Lung (tissue), 12 donors: Measurements from ENCODE around the gene ACE2. TPM values are rescaled to one million over a fixed set of nuclear protein-coding genes. Genes with fewer than 3 reads are reported as not detected.
A peak's percentile ranks its signal among the peaks of the same experiment; 100 is the strongest.

ENCODE experiments used
- ATAC-seq: fragments of 200-7000 bp; cut with Tn5 transposase; one replicate; pipeline ENCODE4 v1.9.1; 2020; ENCODE audit warnings: moderate number of reproducible peaks; ENCODE audit not compliant: insufficient read depth, low FRiP score
- DNase-seq, 3 donors: peaks; one replicate each; pipeline ENCODE4 v3.0.0-alpha.2; 2013 to 2017
- H3K27ac ChIP-seq, 2 donors: one replicate each; pipeline ENCODE4 v1.5.1; 2013; ENCODE audit warnings: mild to moderate bottlenecking in 2 of 2, moderate library complexity in 2 of 2, control low read depth in 1 of 2, inconsistent platforms in 1 of 2, low read depth in 1 of 2, low read length in 1 of 2
- H3K27me3 ChIP-seq, 3 donors: one replicate each; pipeline ENCODE4 v1.5.1; 2013; ENCODE audit warnings: low read length in 2 of 3; ENCODE audit not compliant: control insufficient read depth in 3 of 3, insufficient read depth in 3 of 3
- H3K36me3 ChIP-seq, 4 donors: one replicate each; pipeline ENCODE4 v1.5.1; 2013; ENCODE audit warnings: low read length in 4 of 4, mild to moderate bottlenecking in 1 of 4, moderate library complexity in 1 of 4; ENCODE audit not compliant: control insufficient read depth in 4 of 4, insufficient read depth in 4 of 4
- H3K4me1 ChIP-seq, 5 donors: one replicate each; pipeline ENCODE4 v1.5.1; 2013; ENCODE audit warnings: low read length in 5 of 5, mild to moderate bottlenecking in 2 of 5, moderate library complexity in 1 of 5; ENCODE audit not compliant: control insufficient read depth in 5 of 5, insufficient read depth in 5 of 5
- H3K4me3 ChIP-seq: one replicate; pipeline ENCODE4 v1.5.1; 2013; ENCODE audit warnings: mild to moderate bottlenecking, control low read depth, moderate library complexity
- H3K9ac ChIP-seq, 2 donors: one replicate each; pipeline ENCODE4 v1.5.1; 2013; ENCODE audit warnings: low read length in 2 of 2, control low read depth in 1 of 2; ENCODE audit not compliant: insufficient read depth in 1 of 2
- H3K9me3 ChIP-seq, 4 donors: one replicate each; pipeline ENCODE4 v1.5.1; 2013; ENCODE audit warnings: low read length in 3 of 4, mild to moderate bottlenecking in 1 of 4, moderate library complexity in 1 of 4; ENCODE audit not compliant: control insufficient read depth in 4 of 4, insufficient read depth in 3 of 4
- WGBS, 2 donors: extraction: QIAGEN DNeasy Blood & Tissue Kit; methylation state at CpG; one replicate each; pipeline ENCODE4 v1.1.7; 2013; 5-methylcytosine and 5-hydroxymethylcytosine counted together
- polyA plus RNA-seq, 2 donors: library from polyadenylated mRNA; stranded (reverse); fragments of 200-250 nt; gene quantifications; one replicate each; pipeline ENCODE4 v1.2.1, GENCODE V29; 2013
- total RNA-seq, 2 donors: library from RNA; depleted of rRNA in 1 of 2; stranded (reverse); fragments of >200 nt in 1 of 2; gene quantifications; one replicate each; pipeline ENCODE4 v1.2.1, GENCODE V29; 2014 to 2021
- TF ChIP-seq, protein P1 (sequence below): IDR thresholded peaks from 2 replicates; pipeline ENCODE4 v1.5.1; 2012; ENCODE audit warnings: mild to moderate bottlenecking; ENCODE audit errors: control extremely low read depth, extremely low read depth
- donor health status: control.
- donor health status: control.
- donor health status: Bipolar disorder and iron deficiency.
- donor health status: healthy.
- donor health status: DM: yes; HTN: yes; CAD: no.

Gene ACE2
- total and polyA plus RNA-seq, 4 donors, result 0.53 to 8.1 (median 5.5) TPM

DNA sequence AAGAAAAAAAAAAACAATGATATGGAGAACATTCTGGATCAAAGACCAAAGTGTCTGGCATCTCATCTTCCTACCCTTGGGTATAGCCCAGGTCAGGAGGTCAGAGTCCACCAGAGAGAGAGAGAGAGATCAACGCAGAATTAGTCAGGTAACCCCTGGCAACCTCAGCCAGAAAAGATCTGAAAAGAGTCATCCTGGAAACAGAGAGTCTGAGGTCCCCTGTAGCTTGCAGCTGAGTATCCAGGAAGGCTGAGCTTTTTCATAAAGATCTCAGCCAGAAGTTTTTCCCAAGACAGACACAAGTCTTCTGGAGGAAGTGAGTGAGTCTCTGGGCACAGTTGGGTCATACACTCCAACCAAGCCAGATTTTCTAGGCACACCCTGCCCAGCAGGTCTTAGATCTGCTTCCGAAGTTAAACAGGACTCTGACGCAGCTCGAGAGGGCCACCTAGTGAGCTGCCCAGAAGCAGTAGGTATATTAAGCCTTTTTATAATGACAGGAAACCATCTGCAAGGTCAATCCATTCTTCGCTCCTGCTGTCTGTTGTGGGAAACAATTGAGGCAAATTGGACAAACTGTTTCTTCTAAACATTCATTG lies 35.7 kb downstream of the ACE2 start:
- H3K27me3 ChIP-seq, result peaks cover 0 to 38% (median 24%) of the 10 kb centered on the region in 3 donors
- WGBS, 2 donors, result 15 to 20% methylated on average over 5 of the region's 5 CpGs
- no peak overlapping the region for H3K9ac ChIP-seq
- H3K4me1 ChIP-seq, result no peaks in the 10 kb centered on the region
- no peaks in the 10 kb centered on the region for H3K36me3 ChIP-seq
- no peak overlapping the region for H3K27ac ChIP-seq
- H3K4me3 ChIP-seq, result no peak overlapping the region
- DNase-seq (peak; percentile 55 to 77 (median 58)), ATAC-seq (peak; percentile 84)
- TF ChIP-seq, protein P1, sequence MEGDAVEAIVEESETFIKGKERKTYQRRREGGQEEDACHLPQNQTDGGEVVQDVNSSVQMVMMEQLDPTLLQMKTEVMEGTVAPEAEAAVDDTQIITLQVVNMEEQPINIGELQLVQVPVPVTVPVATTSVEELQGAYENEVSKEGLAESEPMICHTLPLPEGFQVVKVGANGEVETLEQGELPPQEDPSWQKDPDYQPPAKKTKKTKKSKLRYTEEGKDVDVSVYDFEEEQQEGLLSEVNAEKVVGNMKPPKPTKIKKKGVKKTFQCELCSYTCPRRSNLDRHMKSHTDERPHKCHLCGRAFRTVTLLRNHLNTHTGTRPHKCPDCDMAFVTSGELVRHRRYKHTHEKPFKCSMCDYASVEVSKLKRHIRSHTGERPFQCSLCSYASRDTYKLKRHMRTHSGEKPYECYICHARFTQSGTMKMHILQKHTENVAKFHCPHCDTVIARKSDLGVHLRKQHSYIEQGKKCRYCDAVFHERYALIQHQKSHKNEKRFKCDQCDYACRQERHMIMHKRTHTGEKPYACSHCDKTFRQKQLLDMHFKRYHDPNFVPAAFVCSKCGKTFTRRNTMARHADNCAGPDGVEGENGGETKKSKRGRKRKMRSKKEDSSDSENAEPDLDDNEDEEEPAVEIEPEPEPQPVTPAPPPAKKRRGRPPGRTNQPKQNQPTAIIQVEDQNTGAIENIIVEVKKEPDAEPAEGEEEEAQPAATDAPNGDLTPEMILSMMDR, result peak; percentile 36
- H3K9me3 ChIP-seq, result no peaks in the 10 kb centered on the region

GRCh38 chrX:15563056-15563455 lies 37.7 kb downstream of the ACE2 start:
- peaks cover 0 to 35% (median 32%) of the 10 kb centered on the region in 3 donors for H3K27me3 ChIP-seq
- no peaks in the 10 kb centered on the region for H3K9me3 ChIP-seq
- DNase-seq (no peak), ATAC-seq (no peak)
- no peak overlapping the region for H3K27ac ChIP-seq
- 63 to 65% methylated on average over 7 of the region's 7 CpGs for WGBS, 2 donors
- no peak overlapping the region for H3K9ac ChIP-seq
- H3K36me3 ChIP-seq, result no peaks in the 10 kb centered on the region
- no peaks in the 10 kb centered on the region for H3K4me1 ChIP-seq
- H3K4me3 ChIP-seq, result no peak overlapping the region
- TF ChIP-seq, protein P1, result no peak

GRCh38 chrX:15560924-15561323 lies 39.8 kb downstream of the ACE2 start:
- H3K4me1 ChIP-seq, result no peaks in the 10 kb centered on the region
- no peak overlapping the region for H3K27ac ChIP-seq
- no peaks in the 10 kb centered on the region for H3K9me3 ChIP-seq
- peaks cover 0 to 33% (median 30%) of the 10 kb centered on the region in 3 donors for H3K27me3 ChIP-seq
- H3K9ac ChIP-seq, result no peak overlapping the region
- no peaks in the 10 kb centered on the region for H3K36me3 ChIP-seq
- H3K4me3 ChIP-seq, result no peak overlapping the region
- no peak for DNase-seq
- no peak for ATAC-seq
- TF ChIP-seq, protein P1, result no peak
- WGBS, 2 donors, result 68 to 90% methylated on average over 3 of the region's 3 CpGs

- WGBS, 2 donors, result 84 to 93% methylated on average over 3 of the region's 3 CpGs
- Histone ChIP-seq H3K27ac (no peak overlapping the region), H3K27me3 (peaks cover 0 to 32% (median 28%) of the 10 kb centered on the region in 3 donors), H3K36me3 (no peaks in the 10 kb centered on the region), H3K9me3 (no peaks in the 10 kb centered on the region), H3K9ac (no peak overlapping the region), H3K4me3 (no peak overlapping the region), H3K4me1 (no peaks in the 10 kb centered on the region)
- ATAC-seq (no peak), DNase-seq (no peak)
- TF ChIP-seq, protein P1, result no peak
Observed at GRCh38 chrX:15559227-15559626, 41.5 kb downstream of the ACE2 start.
